ENCODE measurements around the gene MUL1.

GRCh38 chr1:20530306-20530705, 22.4 kb upstream of the MUL1 start:
- no peak for TF ChIP-seq CTCF (IDR thresholded peaks at IDR 0.05)
- TF ChIP-seq POLR2A (IDR thresholded peaks at IDR 0.05), result no peak
- no peak for TF ChIP-seq POLR2AphosphoS5 (IDR thresholded peaks at IDR 0.05)
